GM21381 (cell line): Measurements from ENCODE around the gene SYNE1.
"Not testable (repeated sequence)": the region's sequence is repeated elsewhere in the genome, so short reads cannot be mapped to it uniquely, and the experiment has no call there.

Experiments
- ATAC-seq: cut with Tn5 transposase; IDR thresholded peaks from one replicate; pipeline ENCODE4 v1.9.1; 2021; ENCODE audit warnings: mild to moderate bottlenecking, moderate library complexity; ENCODE audit not compliant: unreplicated experiment

SYNE1 gene

DNA sequence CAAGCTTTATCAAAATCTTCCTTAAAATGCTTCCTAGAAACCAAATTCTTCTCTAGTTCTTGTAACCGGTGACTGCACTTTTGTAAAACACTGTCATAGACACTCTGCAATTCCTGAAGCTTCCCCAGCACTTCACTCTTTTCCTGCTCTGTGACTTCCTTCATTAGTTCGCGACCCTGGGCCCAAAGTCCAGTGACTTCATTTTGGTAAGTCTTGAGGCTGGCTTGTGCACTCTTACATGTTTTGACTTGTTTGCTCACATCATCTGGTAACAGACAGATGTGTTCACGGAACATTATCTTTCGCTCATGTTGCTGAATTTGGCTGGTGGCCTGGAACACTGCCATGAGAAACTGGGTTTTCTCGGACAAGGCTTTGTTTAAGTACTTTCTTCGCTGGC, 306.2 kb downstream of the SYNE1 start:
- ATAC-seq: no peak

DNA sequence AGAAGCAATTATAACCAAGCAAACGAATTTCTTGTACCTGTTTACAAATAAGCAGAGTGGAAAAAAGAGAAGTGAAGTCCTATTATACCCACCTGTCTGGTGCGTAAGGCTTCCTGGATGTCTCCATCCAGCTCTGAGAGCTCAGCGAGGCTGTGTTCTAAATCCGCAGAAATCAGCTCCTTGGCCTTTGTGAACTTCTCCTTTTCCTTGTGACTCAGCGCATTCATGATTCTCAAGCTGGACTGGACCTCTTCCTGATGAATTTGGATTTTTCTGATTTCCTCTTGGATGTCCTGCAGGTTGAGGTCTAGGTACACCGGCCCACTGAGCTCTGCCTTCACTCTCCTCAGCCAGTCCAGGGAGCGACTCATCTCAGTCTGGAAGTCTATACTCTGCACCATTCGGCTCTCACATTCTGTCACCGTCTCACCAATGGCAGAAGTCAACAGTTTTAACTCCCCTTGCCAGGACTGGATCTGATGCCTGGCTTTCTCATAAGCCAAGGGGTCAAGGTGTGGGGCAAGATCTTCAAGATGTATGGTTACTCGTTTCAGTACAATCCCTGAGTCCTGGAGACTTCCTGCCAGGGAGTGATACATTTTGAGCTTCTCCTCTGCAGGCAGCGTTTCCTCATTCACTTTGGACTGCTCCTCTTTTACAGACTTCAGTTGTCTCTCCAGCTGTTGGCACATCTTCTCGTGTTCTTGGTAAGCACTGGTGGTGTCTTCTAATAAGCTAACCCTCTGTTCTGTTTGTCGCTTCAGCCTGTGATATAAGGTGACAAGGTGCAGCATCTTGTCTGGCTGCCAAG, 307.3 kb downstream of the SYNE1 start:
- no peak for ATAC-seq

DNA sequence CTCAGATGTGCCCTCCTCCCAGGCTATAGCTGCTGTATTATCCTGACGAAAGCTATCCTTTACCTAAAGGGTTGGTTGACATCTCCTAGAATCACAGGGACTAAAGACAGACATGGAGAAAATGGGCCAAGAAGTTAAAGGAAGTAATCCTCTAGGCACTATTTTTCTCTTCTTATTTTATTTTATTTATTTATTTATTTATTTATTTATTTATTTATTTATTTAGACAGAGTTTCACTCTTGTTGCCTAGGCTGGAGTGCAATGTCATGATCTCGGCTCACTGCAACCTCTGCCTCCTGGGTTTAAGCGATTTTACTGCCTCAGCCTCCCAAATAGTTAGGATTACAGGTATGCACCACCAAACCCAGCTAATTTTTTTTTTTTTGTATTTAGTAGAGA, 309.0 kb downstream of the SYNE1 start:
- ATAC-seq: not testable (repeated sequence)

DNA sequence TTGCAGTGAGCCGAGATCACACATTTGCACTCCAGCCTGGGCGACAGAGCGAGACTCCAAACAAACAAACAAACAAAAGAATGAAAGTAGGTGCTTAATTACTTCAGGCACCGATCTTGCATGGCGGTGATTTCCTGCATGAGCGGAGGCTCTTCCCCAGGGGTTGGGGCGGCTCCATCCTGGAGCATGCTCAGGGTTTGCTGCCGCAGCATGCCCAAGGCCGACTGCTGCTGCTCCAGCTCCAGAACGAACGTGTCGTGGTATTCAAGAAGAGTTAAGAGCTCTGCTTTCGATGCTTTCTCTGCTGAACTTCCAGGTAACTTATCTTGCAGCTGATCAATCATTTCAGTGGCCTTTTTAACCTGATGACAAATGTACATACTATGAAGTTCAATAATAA, 313.8 kb downstream of the SYNE1 start:
- no peak for ATAC-seq

DNA sequence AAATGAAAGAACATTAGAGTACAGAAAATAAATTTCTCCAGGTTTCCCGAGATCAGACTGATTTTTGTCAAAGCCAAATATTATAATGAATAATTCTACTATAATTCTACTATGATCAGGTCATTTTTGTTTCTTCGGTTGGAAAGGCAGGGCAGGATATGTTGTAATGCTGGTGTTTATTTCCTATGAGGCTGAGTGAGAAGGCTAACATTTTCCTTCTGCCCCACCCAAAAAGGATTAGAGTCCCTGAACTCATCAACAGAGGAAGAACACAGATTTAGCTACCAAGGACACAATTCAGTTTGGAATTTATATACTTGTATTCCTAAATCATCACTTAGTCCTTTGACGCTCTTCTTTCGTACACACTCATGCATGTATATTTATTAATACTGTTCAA, 318.9 kb downstream of the SYNE1 start:
- no peak for ATAC-seq

DNA sequence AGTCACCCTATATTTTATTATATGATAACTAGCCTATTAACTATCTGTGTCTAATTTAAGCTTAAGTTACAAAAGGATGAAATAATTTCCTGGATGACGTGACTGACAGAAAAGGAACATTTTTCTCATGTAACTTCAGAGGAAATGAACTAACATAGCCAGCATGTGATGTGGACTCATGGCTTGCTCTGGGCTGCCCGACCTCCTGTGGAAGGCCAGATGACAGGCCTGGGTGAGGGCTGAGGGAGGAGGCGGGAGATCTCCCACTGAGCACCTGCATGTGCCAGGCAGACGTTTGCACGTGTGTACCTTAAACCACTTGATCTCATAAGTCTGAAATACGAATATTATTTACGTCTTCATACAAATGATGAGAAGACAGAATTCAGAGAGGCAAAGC, 321.1 kb downstream of the SYNE1 start:
- ATAC-seq: no peak

DNA sequence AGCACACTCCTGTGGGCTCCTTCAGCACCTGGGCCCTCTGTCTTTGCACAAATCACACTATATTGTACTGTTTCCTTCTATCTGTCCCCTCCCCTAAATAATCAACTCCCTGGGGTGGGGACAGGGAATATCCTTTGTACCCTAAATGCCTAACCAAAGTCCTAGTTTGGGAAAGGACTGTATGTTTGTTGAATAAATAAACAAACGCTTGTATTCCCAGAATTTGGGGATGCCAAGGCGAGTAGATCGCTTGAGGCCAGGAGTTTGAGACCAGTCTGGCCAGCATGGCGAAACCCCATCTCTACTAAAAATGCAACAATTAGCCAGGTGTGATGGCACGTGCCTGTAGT, 322.7 kb downstream of the SYNE1 start:
- no peak for ATAC-seq

DNA sequence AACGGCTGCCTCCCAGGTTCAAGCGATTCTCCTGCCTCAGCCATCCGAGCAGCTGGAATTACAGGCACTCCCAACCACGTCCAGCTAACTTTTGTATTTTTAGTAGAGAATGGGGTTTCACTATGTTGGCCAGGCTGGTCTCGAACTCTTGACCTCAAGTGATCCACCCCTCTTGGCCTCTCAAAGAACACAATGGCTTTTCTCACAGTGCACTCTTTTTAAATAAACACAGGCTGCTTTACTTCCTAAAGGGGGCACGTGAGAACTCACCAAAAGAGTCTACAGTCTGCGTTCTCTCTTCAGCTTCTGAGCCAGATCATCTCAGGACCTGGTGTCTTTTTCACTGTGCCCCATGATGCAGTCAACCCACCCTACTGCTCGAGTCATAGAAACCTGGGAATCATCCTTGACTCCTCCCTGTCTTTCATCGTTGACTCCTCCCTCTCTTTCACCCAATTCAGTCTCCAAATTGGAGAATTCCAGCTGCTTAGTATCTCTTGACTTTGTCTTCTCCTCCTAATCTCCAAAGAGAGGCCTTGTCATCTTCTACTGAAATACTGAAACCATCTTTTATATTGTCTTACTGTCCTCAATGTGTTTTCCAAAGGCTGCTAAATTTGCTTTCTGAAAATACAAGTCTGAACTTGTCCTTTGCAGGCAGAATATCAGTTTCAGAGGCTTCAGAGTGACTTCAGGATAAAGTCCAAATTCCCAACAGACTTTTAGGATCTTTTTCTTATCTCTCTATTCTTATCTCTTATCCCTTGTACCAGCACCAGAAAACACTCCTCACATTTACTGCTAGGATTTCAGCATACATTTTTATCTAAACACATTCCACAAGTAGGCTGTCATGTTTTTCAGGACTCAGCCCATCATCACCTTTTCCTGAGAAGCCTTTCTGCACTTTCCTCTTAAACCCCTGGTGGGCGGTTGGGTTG, 323.4 kb downstream of the SYNE1 start:
- no peak for ATAC-seq

DNA sequence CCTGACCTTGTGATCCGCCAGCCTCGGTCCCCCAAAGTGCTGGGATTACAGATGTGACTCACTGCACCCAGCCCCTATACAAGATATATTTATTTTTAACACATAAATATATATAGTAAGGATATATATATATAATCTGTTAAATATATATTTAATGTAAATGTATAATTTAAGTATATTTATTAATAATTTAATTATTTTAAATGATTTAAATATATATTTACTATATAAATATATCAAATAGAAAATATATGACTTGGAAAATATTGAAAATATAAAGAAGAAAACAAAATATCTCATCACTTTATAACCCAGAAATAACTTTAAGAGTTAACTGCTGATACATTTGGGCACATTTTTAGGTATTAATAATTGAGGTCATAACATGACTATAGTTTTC, 324.7 kb downstream of the SYNE1 start:
- no peak for ATAC-seq

DNA sequence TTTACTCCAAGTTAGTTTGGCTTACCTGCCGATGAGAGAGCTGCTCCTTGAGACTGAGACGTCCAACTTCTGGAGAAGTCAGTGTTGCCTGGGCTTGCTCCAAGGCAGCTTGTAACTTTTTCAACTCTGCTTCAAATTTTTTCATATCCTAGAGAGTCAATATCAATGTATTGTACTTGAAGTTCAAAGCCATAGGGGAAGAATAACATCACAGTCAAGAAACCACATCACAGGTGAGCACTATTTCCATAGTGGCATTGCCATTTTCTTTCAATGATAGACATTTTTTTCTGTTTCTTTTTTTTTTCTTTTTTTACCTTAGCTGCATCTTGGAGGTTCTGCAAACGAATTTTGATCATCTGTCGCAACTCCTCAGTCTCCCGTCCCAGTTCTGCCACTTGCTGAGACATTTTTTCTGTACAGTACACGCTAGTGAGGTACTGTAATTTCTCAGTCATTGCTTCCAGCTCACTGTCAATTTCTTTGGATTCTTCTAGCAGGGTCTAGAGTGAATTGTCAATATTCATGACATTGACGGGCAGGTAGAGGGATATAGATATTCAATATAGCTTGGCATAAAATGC, 326.7 kb downstream of the SYNE1 start:
- ATAC-seq: no peak

- no peak for ATAC-seq
These were observed 327.5 kb downstream of the SYNE1 start for GRCh38 chr6:152309648-152310047.

- no peak for ATAC-seq
These were observed 328.2 kb downstream of the SYNE1 start for GRCh38 chr6:152309006-152309405.

- no peak for ATAC-seq
These were observed 328.9 kb downstream of the SYNE1 start for GRCh38 chr6:152308306-152308705.

- ATAC-seq: no peak
These were observed 331.5 kb downstream of the SYNE1 start for GRCh38 chr6:152305672-152306071.

DNA sequence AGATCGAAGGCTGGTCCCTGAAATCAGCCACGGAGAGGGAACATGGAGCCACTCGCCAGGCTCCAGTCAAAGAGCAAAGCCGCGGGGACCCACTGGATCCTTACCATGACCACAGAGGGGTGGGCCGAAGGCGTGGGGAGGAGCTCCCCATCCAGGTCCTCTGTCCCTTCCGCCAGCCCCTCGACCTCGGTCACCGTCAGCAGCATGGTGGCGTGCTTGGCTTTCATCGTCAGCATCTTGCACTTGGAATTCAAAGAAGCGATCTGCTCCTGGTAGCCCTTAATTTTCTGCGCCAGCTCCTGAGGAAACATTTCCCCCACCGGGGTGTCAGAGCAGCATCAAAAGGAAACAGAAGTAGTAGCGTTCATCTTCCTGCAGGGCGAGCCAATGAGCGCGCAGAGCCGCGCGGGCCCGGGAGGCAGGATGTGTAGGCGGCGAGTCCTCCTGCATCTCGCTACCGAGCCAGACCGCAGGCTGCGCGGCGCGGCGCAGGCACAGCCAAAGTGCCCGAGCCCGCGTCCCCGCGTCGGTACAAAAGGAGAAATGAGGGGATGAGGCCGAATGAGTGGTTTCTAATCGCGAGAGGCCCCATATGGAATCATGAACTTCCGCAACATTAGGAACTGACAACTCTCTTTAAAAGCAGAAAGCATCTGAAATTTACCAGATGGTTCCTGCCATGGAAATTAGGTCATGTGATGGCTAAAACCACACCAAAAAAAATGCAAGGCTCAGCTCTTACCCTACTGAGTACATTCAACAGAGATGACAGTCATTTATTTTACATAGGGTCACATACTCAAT, 335.2 kb downstream of the SYNE1 start:
- ATAC-seq: peak; percentile 92

- ATAC-seq: peak; percentile 25
These were observed 336.0 kb downstream of the SYNE1 start for GRCh38 chr6:152301021-152301764.

- no peak for ATAC-seq
These were observed 336.6 kb downstream of the SYNE1 start for GRCh38 chr6:152300517-152300916.

- no peak for ATAC-seq
These were observed 338.1 kb downstream of the SYNE1 start for GRCh38 chr6:152298848-152299735.

DNA sequence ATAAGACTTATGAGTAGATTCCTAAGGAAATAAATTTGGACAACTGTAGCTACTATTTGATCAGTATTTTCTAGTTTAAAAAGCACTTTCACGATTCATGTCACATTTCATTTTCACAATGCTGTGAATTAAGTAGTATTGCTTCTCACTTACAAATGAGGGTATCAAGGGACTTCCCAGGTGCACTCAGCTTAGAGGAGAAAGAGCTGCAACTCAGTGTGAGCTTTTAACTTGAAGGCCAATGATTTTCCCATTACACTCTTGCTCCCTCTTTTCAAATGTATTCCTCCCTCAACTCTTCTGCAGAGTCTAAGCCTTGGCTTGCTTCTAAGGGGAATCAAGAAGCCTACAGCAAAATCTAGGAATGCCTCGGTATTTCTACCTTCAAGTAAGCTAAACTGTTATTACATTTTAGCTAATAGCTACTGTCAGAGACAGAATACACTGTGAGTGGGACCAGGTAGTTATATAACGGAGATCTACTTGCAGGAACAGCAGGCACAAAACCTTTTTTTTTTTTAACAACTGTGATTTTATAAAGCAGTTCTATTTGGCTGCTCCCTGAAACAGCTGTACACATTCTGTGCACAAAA, 339.0 kb downstream of the SYNE1 start:
- peak; percentile 15 for ATAC-seq
